ENCODE results near the gene MTMR12. TPM values are rescaled to one million over a fixed set of nuclear protein-coding genes. Genes with fewer than 3 reads are reported as not detected.

Gene MTMR12
- total and polyA plus RNA-seq, 2 of the 8 experiments (the other 6 are each of a cell fraction or from before 2014, with no cell fraction given), result 19.1 to 59.3 TPM

GRCh38 chr5:32307769-32308194 lies 5.0 kb downstream of the MTMR12 start:
- Histone ChIP-seq H2BK12ac (ENCODE audit: low read depth, low read length) (no peak overlapping the region), H3K79me2 (ENCODE audit: control insufficient read depth in 1 of 2, insufficient read depth in 2 of 2, low read length in 2 of 2) (peaks cover 41 to 94% of the 10 kb centered on the region in 2 experiments), H3K79me1 (ENCODE audit: low read depth, low read length) (no peaks in the 10 kb centered on the region; the same call in 1 of the 2 replicates), H2AK5ac (ENCODE audit: low read depth, low read length) (no peak overlapping the region), H3K27me3 (replicated peaks in 1 of 4; ENCODE audit: control insufficient read depth in 3 of 4, extremely low read depth in 1 of 4, insufficient read depth in 3 of 4, low read length in 3 of 4) (no peaks in the 10 kb centered on the region), H3K4me3 (ENCODE audit: extremely low read depth in 1 of 4, insufficient read depth in 2 of 4, low read depth in 3 of 4, low read length in 4 of 4) (no peak overlapping the region), H2BK5ac (ENCODE audit: low read depth, low read length) (no peak overlapping the region), H3K14ac (ENCODE audit: insufficient read length) (no peak overlapping the region), H3K36me3 (ENCODE audit: control insufficient read depth in 2 of 4, insufficient read depth in 4 of 4, low read length in 3 of 4) (no peaks in the 10 kb centered on the region; a peak in 2 of 8 replicates), H3K18ac (ENCODE audit: extremely low read depth, low read length) (no peak overlapping the region), H3K9me3 (ENCODE audit: insufficient read depth in 2 of 2, low read depth in 1 of 2, low read length in 1 of 2) (no peaks in the 10 kb centered on the region), H4K20me1 (replicated peaks in 1 of 2; ENCODE audit: control insufficient read depth in 1 of 2, insufficient read depth in 2 of 2, low read length in 2 of 2) (peaks cover 2 to 18% of the 10 kb centered on the region in 2 experiments), H2BK15ac (ENCODE audit: low read length) (no peak overlapping the region), H3K4ac (replicated peaks; ENCODE audit: insufficient read length, low read depth, low read length) (no peak overlapping the region), H3K4me1 (replicated peaks in 1 of 4; ENCODE audit: control insufficient read depth in 3 of 4, insufficient read depth in 4 of 4, low read length in 3 of 4) (peaks cover 4 to 12% (median 6%) of the 10 kb centered on the region in 4 experiments), H3K27ac (ENCODE audit: low read depth, low read length) (no peak overlapping the region), H2AFZ (ENCODE audit: low read length) (no peak overlapping the region), H2BK120ac (replicated peaks; ENCODE audit: low read depth, low read length) (no peak overlapping the region), H2BK20ac (ENCODE audit: low read length) (no peak overlapping the region), H4K5ac (ENCODE audit: insufficient read length, low read depth, low read length) (no peak overlapping the region), H3K23ac (ENCODE audit: insufficient read length) (no peak overlapping the region), H3K9ac (replicated peaks in 1 of 4; ENCODE audit: extremely low read depth in 1 of 4, low read depth in 3 of 4, low read length in 3 of 4) (no peak overlapping the region), H4K91ac (replicated peaks; ENCODE audit: insufficient read length, low read length) (no peak overlapping the region), H3K56ac (replicated peaks; ENCODE audit: insufficient read length, low read depth, low read length) (no peak overlapping the region), H3K23me2 (ENCODE audit: low read depth, low read length) (peaks cover 4% of the 10 kb centered on the region), H4K8ac (ENCODE audit: extremely low read depth, insufficient read depth, low read length) (no peak overlapping the region), H3K4me2 (ENCODE audit: insufficient read depth in 1 of 2, low read depth in 2 of 2, low read length in 2 of 2) (no peak overlapping the region)
- DNase-seq (ENCODE audit: low read depth in 1 of 2, low spot score in 2 of 2), result no peak
- 95% methylated on average over 4 of the region's 4 CpGs; no CpG with 5 or more reads in 1 of the 2 experiments for WGBS, 2 experiments (ENCODE audit: extremely low coverage in 1 of 2, insufficient coverage in 1 of 2, insufficient read length in 1 of 2, insufficient replicate concordance in 2 of 2, low coverage in 1 of 2, low lambda C conversion rate in 2 of 2, missing lambda C conversion rate in 1 of 2)
- CTCF ChIA-PET (ENCODE audit: partially characterized antibody), result interaction anchor here (0.9 to 2.8 kb wide), 4 partner anchors 12 to 80 kb away, joined by 3 to 7 read pairs (median 4); no protein-coding TSS in a partner anchor
- POLR2A ChIA-PET (ENCODE audit: partially characterized antibody), result interaction anchor here (0.6 kb wide), 1 partner anchor 63 kb away, joined by 3 read pairs; no protein-coding TSS in a partner anchor
- no peak for FAIRE-seq
- no peak for TF ChIP-seq EGR1 (IDR thresholded peaks at IDR 0.05; ENCODE audit: borderline replicate concordance, low read depth, low read length)
- TF ChIP-seq NRF1 (IDR thresholded peaks at IDR 0.05; ENCODE audit: low read depth, low read length), result no peak
- TF ChIP-seq KDM4A (IDR thresholded peaks at IDR 0.05; ENCODE audit: low read depth, low read length, severe bottlenecking), result no peak
- TF ChIP-seq CREB1 (IDR thresholded peaks at IDR 0.05), result no peak
- no peak for TF ChIP-seq HDAC2 (IDR thresholded peaks at IDR 0.05; ENCODE audit: borderline replicate concordance in 1 of 2, low read depth in 2 of 2, low read length in 2 of 2)
- no peak for TF ChIP-seq KDM1A (IDR thresholded peaks at IDR 0.05; ENCODE audit: borderline replicate concordance, low read length)
- TF ChIP-seq RFX5 (IDR thresholded peaks at IDR 0.05; ENCODE audit: borderline replicate concordance, low read depth, low read length), result no peak
- TF ChIP-seq KDM5A (IDR thresholded peaks at IDR 0.05; ENCODE audit: low read length), result no peak
- TF ChIP-seq PHF8 (conservative IDR thresholded peaks at IDR 0.05; ENCODE audit: low read depth, low read length), result no peak
- TF ChIP-seq YY1 (IDR thresholded peaks at IDR 0.05; ENCODE audit: low read depth, low read length), result no peak
- no peak for TF ChIP-seq BCL11A (IDR thresholded peaks at IDR 0.05; ENCODE audit: low read depth in 2 of 2, low read length in 2 of 2)
- TF ChIP-seq POLR2AphosphoS5 (IDR thresholded peaks at IDR 0.05; ENCODE audit: low read depth, low read length), result no peak
- no peak for TF ChIP-seq POU5F1 (IDR thresholded peaks at IDR 0.05; ENCODE audit: low read depth, low read length)
- TF ChIP-seq ASH2L (IDR thresholded peaks at IDR 0.05; ENCODE audit: low read length), result no peak
- no peak for TF ChIP-seq CHD1 (IDR thresholded peaks at IDR 0.05; ENCODE audit: low read depth, low read length)

Measured in H1 (cell line).